SK-N-SH treated with all-trans-retinoic acid at 6 μM for 48 hours (cell line): ENCODE data around the gene HK3.

Experiments used
- CSDC2 ChIP-seq: fragments of 250-450 bp; sonication (Bioruptor Pico); IDR thresholded peaks from 2 replicates; pipeline ENCODE4 v1.5.0; 2020; ENCODE audit warnings: mild to moderate bottlenecking, moderate library complexity
- CSRNP3 ChIP-seq: fragments of 250-450 bp; sonication (Bioruptor Pico); IDR thresholded peaks from 2 replicates; pipeline ENCODE4 v1.5.1; 2021; ENCODE audit warnings: mild to moderate bottlenecking, moderate library complexity
- ESRRG ChIP-seq: fragments of 250-450 bp; sonication (Bioruptor Pico); IDR thresholded peaks from 2 replicates; pipeline ENCODE4 v1.6.1; 2021; ENCODE audit warnings: mild to moderate bottlenecking
- ISL1 ChIP-seq: fragments of 250-450 bp; sonication (Bioruptor Pico); IDR thresholded peaks from 2 replicates; pipeline ENCODE4 v2.1.2; 2022; ENCODE audit warnings: mild to moderate bottlenecking, moderate library complexity
- PATZ1 ChIP-seq: fragments of 250-450 bp; sonication (Bioruptor Pico); IDR thresholded peaks from 2 replicates; pipeline ENCODE4 v1.8.0; 2020; ENCODE audit warnings: mild to moderate bottlenecking, moderate library complexity, borderline replicate concordance
- PPARA ChIP-seq: fragments of 250-450 bp; sonication (Bioruptor Pico); IDR thresholded peaks from 2 replicates; pipeline ENCODE4 v1.5.0; 2020; ENCODE audit warnings: mild to moderate bottlenecking, borderline replicate concordance
- TCF4 ChIP-seq: fragments of 250-450 bp; sonication (Bioruptor Pico); IDR thresholded peaks from 2 replicates; pipeline ENCODE4 v1.8.0; 2021; ENCODE audit warnings: mild to moderate bottlenecking, moderate library complexity, borderline replicate concordance
- TOX ChIP-seq: fragments of 250-450 bp; sonication (Bioruptor Pico); IDR thresholded peaks from 2 replicates; pipeline ENCODE4 v1.8.0; 2021; ENCODE audit warnings: mild to moderate bottlenecking, moderate library complexity, borderline replicate concordance
- TSHZ2 ChIP-seq: fragments of 250-450 bp; sonication (Bioruptor Pico); IDR thresholded peaks from 2 replicates; pipeline ENCODE4 v1.5.0; 2020; ENCODE audit warnings: mild to moderate bottlenecking, moderate library complexity
- ZFP3 ChIP-seq: fragments of 250-450 bp; sonication (Bioruptor Pico); IDR thresholded peaks from 2 replicates; pipeline ENCODE4 v1.5.0; 2020; ENCODE audit warnings: mild to moderate bottlenecking, moderate library complexity
- ZFP30 ChIP-seq: fragments of 450-650 bp; formaldehyde crosslinking; IDR thresholded peaks from 2 replicates; pipeline ENCODE4 v1.5.0; 2022; ENCODE audit warnings: mild to moderate bottlenecking, moderate library complexity
- ZNF8 ChIP-seq: fragments of 450-650 bp; formaldehyde crosslinking; IDR thresholded peaks from 2 replicates; pipeline ENCODE4 v1.5.0; 2020; ENCODE audit warnings: mild to moderate bottlenecking, moderate library complexity

- no peak for TF ChIP-seq ZFP3
- TF ChIP-seq PPARA (CRISPR knock-in tag) = no peak
- no peak for TF ChIP-seq PATZ1 (CRISPR knock-in tag)
- no peak for TF ChIP-seq TSHZ2
- no peak for TF ChIP-seq ISL1 (CRISPR knock-in tag)
- TF ChIP-seq CSDC2 = no peak
- TF ChIP-seq ZNF8 (CRISPR knock-in tag) = no peak
- no peak for TF ChIP-seq CSRNP3
- TF ChIP-seq ESRRG (CRISPR knock-in tag) = no peak
- no peak for TF ChIP-seq TOX (CRISPR knock-in tag)
- TF ChIP-seq ZFP30 = no peak
- TF ChIP-seq TCF4 (CRISPR knock-in tag) = no peak
Observed at GRCh38 chr5:176847148-176847547, 52.0 kb downstream of the HK3 start.
